HG02588 (cell line): ENCODE measurements around the gene CLEC4E.
"Not testable (repeated sequence)": the region's sequence is repeated elsewhere in the genome, so short reads cannot be mapped to it uniquely, and the experiment has no call there.

Experiments used
- ATAC-seq: cut with Tn5 transposase; IDR thresholded peaks from one replicate; pipeline ENCODE4 v1.9.1; 2021; ENCODE audit warnings: mild to moderate bottlenecking, moderate library complexity; ENCODE audit not compliant: unreplicated experiment

CLEC4E gene

GRCh38 chr12:8540831-8541230 lies at the start of gene CLEC4E:
TSS of gene CLEC4E (minus strand) at chr12:8540905. CDS start at chr12:8540797, 108 bp downstream.
- ATAC-seq = not testable (repeated sequence)

GRCh38 chr12:8589679-8590078 lies 49.0 kb upstream of the CLEC4E start:
- no peak for ATAC-seq

- not testable (repeated sequence) for ATAC-seq
These were observed 43.8 kb upstream of the CLEC4E start for GRCh38 chr12:8584478-8584877.

GRCh38 chr12:8584004-8584403 lies 43.3 kb upstream of the CLEC4E start:
- ATAC-seq = no peak

GRCh38 chr12:8581098-8581784 lies 40.5 kb upstream of the CLEC4E start:
- no peak for ATAC-seq

GRCh38 chr12:8577879-8578278 lies 37.2 kb upstream of the CLEC4E start:
- no peak for ATAC-seq

- ATAC-seq = no peak
These were observed 31.8 kb upstream of the CLEC4E start for GRCh38 chr12:8572507-8572906.

DNA sequence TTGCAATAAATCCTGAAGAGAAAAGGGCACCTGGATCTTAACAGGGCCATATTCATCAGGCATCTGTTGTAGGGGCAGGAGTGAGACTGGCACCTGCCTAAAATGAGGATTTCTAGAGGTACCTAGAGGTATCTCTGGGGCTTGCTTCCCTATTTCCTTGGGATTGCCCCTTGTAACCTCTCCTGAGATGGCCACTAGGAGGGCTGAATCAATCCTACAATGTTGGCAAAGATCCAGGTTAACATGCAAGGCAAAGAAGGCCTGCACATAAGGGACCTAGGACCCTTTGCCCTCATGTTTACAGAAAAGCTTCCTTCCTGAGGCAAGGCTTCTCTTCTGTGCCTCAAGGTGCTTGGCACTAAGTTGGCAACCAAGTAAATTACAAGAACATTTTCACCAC lies 25.8 kb upstream of the CLEC4E start:
- ATAC-seq = no peak

GRCh38 chr12:8566052-8566451 lies 25.3 kb upstream of the CLEC4E start:
- not testable (repeated sequence) for ATAC-seq

DNA sequence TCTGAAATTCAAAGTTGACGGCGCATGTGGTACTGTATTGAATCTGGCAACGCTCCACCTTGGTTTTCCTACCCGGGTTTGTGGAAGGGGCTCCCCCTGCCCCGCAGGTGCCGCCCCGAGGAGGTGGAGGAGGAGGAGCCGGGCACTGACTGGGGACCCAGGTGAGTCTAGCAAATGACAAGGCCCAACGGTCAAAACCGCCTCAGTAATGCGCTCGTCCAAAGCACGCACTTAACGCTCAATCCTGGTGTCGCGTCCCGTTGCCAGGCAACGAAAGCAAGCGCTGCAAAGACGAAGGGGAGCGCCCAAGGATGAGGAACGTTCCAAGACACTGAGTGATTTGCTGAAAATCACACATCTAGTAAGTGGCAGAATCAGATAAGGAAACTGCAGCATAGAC lies 24.0 kb upstream of the CLEC4E start:
- no peak for ATAC-seq

DNA sequence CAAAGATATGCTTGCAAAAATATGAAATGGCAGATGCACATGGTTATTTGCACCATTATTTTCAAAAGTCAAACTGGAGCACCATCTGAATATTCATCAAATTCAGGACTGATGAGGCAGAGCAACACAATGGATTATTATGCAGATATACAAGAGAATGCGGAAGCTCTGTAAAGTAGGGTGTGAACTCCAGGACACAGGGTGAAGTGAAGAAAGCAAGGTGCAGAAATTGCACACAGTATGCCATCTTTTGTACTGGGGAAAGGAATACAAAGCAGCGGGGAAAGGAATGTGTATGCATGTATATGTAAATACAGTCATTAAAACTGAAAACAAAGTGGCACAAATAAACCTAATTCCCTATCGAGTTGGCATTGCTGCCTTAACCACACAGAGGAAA lies 22.7 kb upstream of the CLEC4E start:
- no peak for ATAC-seq

- no peak for ATAC-seq
These were observed 21.6 kb upstream of the CLEC4E start for GRCh38 chr12:8562310-8562709.

GRCh38 chr12:8561011-8561410 lies 20.3 kb upstream of the CLEC4E start:
- no peak for ATAC-seq

GRCh38 chr12:8559676-8560075 lies 19.0 kb upstream of the CLEC4E start:
- ATAC-seq = no peak

DNA sequence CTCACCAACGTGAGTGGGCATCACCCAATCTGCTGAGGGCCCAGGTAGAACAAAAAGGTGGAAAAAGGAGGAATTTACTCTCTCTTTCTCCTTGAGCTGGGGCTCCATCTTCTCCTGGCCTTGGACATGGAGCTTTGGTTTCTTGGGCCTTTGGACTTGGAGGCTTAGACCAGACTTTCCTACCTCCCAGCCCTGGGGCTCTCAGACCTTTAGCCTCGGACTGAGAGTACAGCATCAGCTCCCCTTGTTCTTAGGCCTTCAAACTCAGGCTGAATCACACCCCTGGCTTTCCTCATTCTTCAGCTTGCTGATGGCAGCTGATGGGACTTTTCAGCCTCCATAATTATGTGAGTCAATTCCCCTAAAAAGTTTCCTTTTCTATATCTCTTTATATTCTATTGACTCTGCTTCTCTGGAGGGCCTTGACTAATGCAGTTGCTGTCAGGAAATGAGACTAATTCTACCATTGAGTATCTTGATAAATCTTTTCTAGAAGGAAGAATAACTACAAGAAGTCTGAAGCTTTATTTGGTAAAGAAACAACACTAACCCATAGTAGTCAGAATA lies 15.9 kb upstream of the CLEC4E start:
- no peak for ATAC-seq

DNA sequence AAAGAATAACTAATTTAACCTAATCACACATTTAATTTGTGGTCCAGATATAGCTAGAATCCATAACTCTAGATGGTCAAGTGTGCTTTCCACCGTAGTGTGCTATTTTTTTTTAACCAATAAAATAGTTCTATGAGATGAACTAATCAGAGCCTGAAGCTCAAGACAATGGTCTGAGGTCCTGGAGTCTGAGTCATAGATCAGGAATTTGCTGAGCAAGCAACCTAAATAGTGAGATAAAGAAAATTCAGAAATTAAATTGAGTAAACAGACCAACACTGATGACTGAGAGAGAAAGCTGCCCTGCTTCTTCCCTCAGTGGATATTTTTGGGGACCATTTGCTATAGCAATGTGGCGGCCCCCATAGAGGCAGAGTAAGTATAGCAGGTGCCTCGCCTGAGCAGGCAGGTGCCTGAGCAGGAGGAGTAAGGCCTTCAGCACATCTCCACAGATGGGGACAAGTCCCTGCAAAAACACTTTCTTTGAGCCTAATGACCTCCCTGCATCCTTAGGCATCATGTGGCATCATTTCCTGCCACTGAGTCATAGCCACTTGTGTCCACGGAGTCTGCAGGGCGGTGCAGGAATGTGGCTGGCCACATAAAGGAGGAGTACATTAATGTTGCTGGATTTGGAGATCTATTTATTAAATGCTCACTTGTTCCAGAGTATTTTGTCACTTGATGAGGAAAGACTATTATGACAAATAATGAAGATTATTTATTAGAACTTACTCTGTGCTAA lies 13.9 kb upstream of the CLEC4E start:
- no peak for ATAC-seq

DNA sequence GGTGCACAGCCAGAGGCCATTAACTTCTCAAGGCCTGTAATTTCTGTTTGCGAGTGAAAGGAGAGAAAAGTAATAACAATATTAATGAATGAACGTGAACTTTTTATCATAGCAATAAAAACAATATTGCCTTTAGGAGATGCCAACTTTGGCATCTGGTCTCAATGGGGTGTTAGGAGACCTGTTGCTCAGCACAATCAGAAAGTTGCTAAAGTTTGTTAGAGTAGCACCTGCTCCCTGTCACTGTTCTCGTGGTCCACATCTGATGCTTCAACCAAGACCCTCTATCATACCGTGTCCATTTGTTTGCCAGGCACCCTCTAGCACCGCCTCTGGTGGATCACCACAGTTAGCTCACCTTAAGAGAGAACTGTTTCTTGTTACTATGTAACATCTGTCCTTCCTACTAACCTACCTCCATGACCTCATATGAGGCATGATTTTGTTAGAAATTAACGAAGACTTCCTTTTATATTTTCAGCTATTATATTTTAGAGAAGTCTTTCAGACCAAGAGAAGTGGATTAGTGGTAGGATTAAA lies 12.5 kb upstream of the CLEC4E start:
- no peak for ATAC-seq

DNA sequence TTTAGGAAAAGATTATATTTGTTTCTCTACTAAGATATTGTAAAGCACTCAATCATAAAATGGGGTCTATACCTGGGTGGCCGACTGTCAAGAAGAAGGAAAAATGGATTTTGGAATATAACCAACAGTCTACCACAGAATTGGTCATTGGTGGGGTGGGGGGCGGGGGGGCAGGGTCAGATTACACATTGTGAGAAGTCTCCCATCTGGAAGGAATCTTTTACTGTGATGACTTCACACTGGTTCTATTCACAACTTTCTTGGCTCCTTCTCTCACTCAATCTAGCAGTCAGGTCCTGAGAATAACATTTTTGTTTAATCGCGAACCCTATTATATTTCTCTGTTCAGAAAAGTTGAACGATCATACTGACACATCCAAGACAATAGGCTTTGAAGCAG lies 8.7 kb upstream of the CLEC4E start:
- no peak for ATAC-seq

DNA sequence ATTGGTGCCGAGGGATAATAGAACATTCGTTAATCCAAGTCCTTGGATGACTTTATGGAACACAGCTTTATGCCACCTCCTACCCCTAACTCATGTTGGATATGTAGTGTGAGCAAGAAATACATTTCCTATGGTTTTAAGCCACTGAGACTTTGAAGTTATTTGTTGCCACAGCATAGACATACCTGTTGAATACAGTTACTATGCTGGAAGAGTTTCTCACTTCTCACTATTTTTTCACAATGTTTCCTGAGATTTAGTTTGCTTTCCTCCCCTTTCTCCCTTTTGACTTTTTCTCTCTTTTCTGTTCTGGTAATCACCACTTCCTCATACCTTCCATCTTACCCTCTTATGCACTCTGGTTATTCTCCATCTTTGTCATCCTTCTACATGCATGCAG lies 7.5 kb upstream of the CLEC4E start:
- no peak for ATAC-seq

DNA sequence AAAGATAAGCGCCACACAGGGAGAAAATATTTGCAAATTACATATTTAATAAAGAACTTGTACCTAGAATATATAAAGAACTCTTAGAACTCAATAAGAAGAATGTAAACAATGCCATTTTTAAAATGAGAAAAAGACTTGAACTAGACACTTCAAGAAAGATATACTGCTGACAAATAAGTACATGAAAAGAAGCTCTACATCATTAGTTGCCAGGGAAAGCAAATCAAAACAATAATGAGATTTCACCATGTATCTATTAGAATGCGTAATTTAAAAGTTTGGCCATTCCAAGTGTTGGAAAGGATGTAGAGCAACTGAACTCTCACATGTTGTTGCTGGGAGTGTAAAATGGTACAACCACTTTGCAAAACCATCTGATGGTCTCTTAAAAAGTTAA lies 6.9 kb upstream of the CLEC4E start:
- no peak for ATAC-seq

DNA sequence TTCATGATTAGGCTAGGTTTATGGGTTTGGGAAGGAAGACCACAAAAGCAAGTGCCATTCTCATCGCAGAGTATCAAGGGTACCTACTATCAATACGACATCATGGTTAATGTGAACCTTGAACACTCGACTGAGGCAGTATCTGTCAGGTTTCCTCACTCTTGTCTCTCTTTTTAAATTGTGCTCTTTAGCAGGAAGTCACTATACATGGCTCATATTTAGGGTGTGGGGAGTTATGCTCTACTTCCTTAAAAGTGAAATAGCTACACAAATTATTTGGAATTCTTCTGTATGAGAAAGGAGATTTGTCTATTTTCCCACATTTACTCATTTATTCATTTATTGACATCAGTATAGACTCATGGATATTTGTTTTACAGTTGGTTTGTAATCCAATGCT lies 5.9 kb upstream of the CLEC4E start:
- ATAC-seq = no peak

- ATAC-seq = no peak
These were observed 3.6 kb upstream of the CLEC4E start for GRCh38 chr12:8544295-8544694.
